Prostate gland (tissue), 2 donors: ENCODE measurements around the gene NFATC3. TPM values are rescaled to one million over a fixed set of nuclear protein-coding genes. Genes with fewer than 3 reads are reported as not detected.
A peak's percentile ranks its signal among the peaks of the same experiment; 100 is the strongest.

Experiments used
- DNase-seq: peaks from one replicate; pipeline ENCODE4 v3.0.0-alpha.2; 2019; ENCODE audit warnings: low spot score
- H3K27ac ChIP-seq, 2 donors: fragments of 200-600 bp; sonication (generic); 2 replicates each; pipeline ENCODE4 v1.5.1; 2017 to 2019
- H3K27me3 ChIP-seq: fragments of 200-600 bp; sonication (generic); replicated peaks from 2 replicates; pipeline ENCODE4 v1.5.1; 2019; ENCODE audit not compliant: insufficient read depth
- H3K36me3 ChIP-seq, 2 donors: fragments of 200-600 bp; sonication (generic); 1 replicate in 1 of 2; 2 replicates in 1 of 2; pipeline versions ENCODE4 v1.5.1 to v1.8.1; 2017 to 2019
- H3K4me1 ChIP-seq: fragments of 200-600 bp; sonication (generic); replicated peaks from 2 replicates; pipeline ENCODE4 v1.5.1; 2019
- H3K4me3 ChIP-seq, 2 donors: fragments of 200-600 bp; sonication (generic); 2 replicates each; pipeline ENCODE4 v1.5.1; 2017 to 2019
- H3K9me3 ChIP-seq: fragments of 200-600 bp; sonication (generic); 2 replicates; pipeline ENCODE4 v1.5.1; 2017
- CTCF ChIP-seq, 4 experiments: fragments of 200-600 bp in 2 of 4; fragments of 450-650 bp in 2 of 4; sonication (generic) in 2 of 4; IDR thresholded peaks; 1 replicate in 3 of 4; 2 replicates in 1 of 4; pipeline ENCODE4 v1.5.1; 2016 to 2019; ENCODE audit warnings: antibody characterized with exemption in 4 of 4, mild to moderate bottlenecking in 2 of 4, moderate library complexity in 2 of 4
- POLR2A ChIP-seq: fragments of 450-650 bp; IDR thresholded peaks from one replicate; pipeline ENCODE4 v1.6.1; 2016; ENCODE audit warnings: antibody characterized with exemption, mild to moderate bottlenecking
- POLR2AphosphoS5 ChIP-seq: sonication (generic); formaldehyde crosslinking; IDR thresholded peaks from one replicate; pipeline ENCODE4 v1.6.1; 2017; ENCODE audit warnings: antibody characterized with exemption
- WGBS: methylation state at CpG from one replicate; pipeline ENCODE4 v1.1.5; 2018; 5-methylcytosine and 5-hydroxymethylcytosine counted together
- intact Hi-C: fragments of 100-400 bp; cut with DNase I; formaldehyde crosslinking; loops from one replicate; pipeline ENCODE4 v1.14.2; 2022
- total RNA-seq, 2 donors: library from RNA; depleted of rRNA; stranded (reverse); fragments of >200 nt; gene quantifications; one replicate each; pipeline ENCODE4 v1.1.0, GENCODE V29; 2016

NFATC3 gene
- total RNA-seq, 2 donors from 2014 or later, result 36.6 to 84.1 TPM

GRCh38 chr16:68257251-68257905 is 172.2 kb downstream of the NFATC3 start:
- Histone ChIP-seq H3K4me1 (no peaks in the 10 kb centered on the region), H3K27me3 (no peaks in the 10 kb centered on the region), H3K4me3 (no peak overlapping the region), H3K27ac (peak overlapping the region; percentile 40 to 56), H3K9me3 (no peaks in the 10 kb centered on the region), H3K36me3 (no peaks in the 10 kb centered on the region)
- intact Hi-C loops, result no loop called here
- no peak for DNase-seq
- no peak for TF ChIP-seq CTCF (IDR thresholded peaks at IDR 0.05)
- no peak for TF ChIP-seq POLR2A
- no peak for TF ChIP-seq POLR2AphosphoS5
- 66% methylated on average over 6 of the region's 6 CpGs for WGBS

GRCh38 chr16:68257906-68258800 is 173.0 kb downstream of the NFATC3 start:
- H3K4me3 ChIP-seq, result no peak overlapping the region
- H3K36me3 ChIP-seq, result no peaks in the 10 kb centered on the region
- no peaks in the 10 kb centered on the region for H3K4me1 ChIP-seq
- H3K9me3 ChIP-seq, result no peaks in the 10 kb centered on the region
- intact Hi-C loops, result no loop called here
- no peaks in the 10 kb centered on the region for H3K27me3 ChIP-seq
- no peak for DNase-seq
- peak overlapping the region; percentile 40 to 56 for H3K27ac ChIP-seq
- WGBS, result 49% methylated on average over 13 of the region's 13 CpGs
- TF ChIP-seq CTCF (IDR thresholded peaks at IDR 0.05) (no peak), POLR2AphosphoS5 (peak; percentile 53), POLR2A (no peak)

GRCh38 chr16:68259007-68259825 is 174.0 kb downstream of the NFATC3 start:
- DNase-seq, result no peak
- Histone ChIP-seq H3K27me3 (no peaks in the 10 kb centered on the region), H3K4me1 (peaks cover 5% of the 10 kb centered on the region), H3K36me3 (no peaks in the 10 kb centered on the region), H3K4me3 (no peak overlapping the region), H3K9me3 (no peaks in the 10 kb centered on the region), H3K27ac (no peak overlapping the region)
- 89% methylated on average over 27 of the region's 27 CpGs for WGBS
- TF ChIP-seq POLR2AphosphoS5, result no peak
- no peak for TF ChIP-seq CTCF (IDR thresholded peaks at IDR 0.05)
- TF ChIP-seq POLR2A, result no peak
- intact Hi-C loops, result no loop called here

- H3K27ac ChIP-seq, result peak overlapping the region; percentile 92 to 95
- peaks cover 11% of the 10 kb centered on the region for H3K4me1 ChIP-seq
- no peaks in the 10 kb centered on the region for H3K27me3 ChIP-seq
- no peaks in the 10 kb centered on the region for H3K9me3 ChIP-seq
- H3K36me3 ChIP-seq, result no peaks in the 10 kb centered on the region
- 40% methylated on average over 11 of the region's 11 CpGs for WGBS
- DNase-seq, result no peak
- H3K4me3 ChIP-seq, result peak overlapping the region; percentile 74 to 76
- intact Hi-C loops, result loop anchor here (5.0 kb wide), 2 partner anchors 49 to 244 kb away; partner anchors contain the start of genes PRMT7 and SLC7A6OS
- TF ChIP-seq POLR2AphosphoS5, result no peak
- TF ChIP-seq POLR2A, result no peak
- TF ChIP-seq CTCF (IDR thresholded peaks at IDR 0.05), result no peak
Measured at GRCh38 chr16:68263559-68264127, 178.5 kb downstream of the NFATC3 start.
